ENCODE results near the gene ZNF384.
A peak's percentile ranks its signal among the peaks of the same experiment; 100 is the strongest.

ZNF384 gene

DNA sequence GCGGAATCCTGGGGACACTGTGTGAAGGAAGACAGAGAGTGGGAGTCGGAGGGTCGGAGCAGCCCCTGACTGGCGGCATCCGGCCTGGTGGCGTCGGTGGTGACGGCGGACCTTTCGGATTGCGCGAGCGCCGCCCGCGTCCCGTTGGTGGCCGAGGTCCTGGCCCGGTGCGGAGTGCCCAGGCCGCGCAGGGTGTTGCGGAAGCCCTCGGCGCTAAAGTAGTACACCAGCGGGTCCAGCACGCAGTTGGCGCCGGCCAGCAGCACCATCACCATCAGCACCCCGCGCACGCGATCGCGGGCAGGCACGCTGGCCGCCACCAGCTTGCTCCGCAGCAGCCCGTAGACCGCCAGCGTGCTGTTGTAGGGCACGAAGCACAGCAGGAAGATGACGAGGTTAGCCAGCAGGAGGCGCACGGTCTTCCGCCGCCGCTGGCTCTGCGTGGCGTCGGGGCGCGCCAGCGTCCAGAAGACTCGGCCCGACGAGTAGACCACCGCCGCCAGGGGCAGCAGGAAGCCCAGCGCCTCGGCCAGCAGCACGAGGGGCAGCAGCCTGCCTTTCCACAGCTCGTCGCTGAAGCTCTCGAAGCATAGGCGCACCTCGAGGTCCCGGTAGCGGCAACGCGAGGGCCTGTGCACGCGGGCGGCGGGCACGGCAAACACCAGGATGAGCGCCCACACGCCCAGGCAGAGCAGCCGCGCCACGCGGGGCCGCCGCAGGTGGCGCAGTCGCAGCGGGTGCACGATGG lies 68.9 kb downstream of the ZNF384 start:
- DNase-seq: peak; percentile 66

DNA sequence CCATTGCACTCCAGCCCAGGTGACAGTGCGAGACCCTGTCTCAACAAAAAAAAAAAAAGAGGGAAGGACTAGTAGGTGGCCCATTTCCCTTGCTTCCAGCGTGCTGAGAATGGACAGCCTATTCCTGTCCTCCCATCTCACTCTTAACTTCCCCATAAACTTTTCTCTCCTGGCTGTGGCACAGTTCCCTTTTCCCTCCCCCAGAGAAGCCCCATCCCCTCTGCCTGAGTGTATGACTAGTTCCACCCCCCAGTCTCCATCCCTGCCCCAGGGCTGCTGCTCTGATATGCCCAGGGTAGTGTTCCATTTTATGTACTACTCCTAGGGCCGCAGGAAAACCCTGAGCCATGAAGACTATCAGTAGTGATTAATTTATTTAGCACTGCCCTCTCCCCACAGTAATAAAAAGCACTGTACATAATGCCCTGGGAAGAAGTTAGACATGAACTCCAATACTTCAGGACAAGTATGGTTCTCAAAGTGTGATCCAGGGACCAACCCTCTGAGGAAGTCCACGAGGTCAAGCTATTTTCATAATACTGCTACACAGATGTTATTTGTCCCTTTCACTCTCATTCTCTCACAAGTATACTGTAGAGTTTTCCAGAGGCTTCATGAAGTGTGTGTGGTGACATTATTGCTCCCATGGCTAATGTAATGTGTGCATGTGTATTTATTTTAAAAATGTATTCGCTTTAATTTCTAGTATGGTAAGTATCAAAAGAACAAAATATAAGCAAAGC lies 70.5 kb downstream of the ZNF384 start:
- DNase-seq: no peak
